GDM1 (cell line): ENCODE measurements around the gene CTIF.
"Not testable (repeated sequence)": the region's sequence is repeated elsewhere in the genome, so short reads cannot be mapped to it uniquely, and the experiment has no call there.

ENCODE experiments used
- DNase-seq: peaks from one replicate; lab custom pipeline; 2025; lab: John Stamatoyannopoulos, UW

Gene CTIF

GRCh38 chr18:48643262-48643661, 104.4 kb downstream of the CTIF start:
- no peak for DNase-seq

- DNase-seq = no peak
These were observed 105.2 kb downstream of the CTIF start for GRCh38 chr18:48644029-48644428.

GRCh38 chr18:48645427-48646002, 106.7 kb downstream of the CTIF start:
- DNase-seq = no peak

- DNase-seq = no peak
These were observed 108.1 kb downstream of the CTIF start for GRCh38 chr18:48646976-48647375.

GRCh38 chr18:48649231-48649630, 110.4 kb downstream of the CTIF start:
- no peak for DNase-seq

GRCh38 chr18:48654591-48654990, 115.8 kb downstream of the CTIF start:
- not testable (repeated sequence) for DNase-seq

GRCh38 chr18:48655508-48655907, 116.7 kb downstream of the CTIF start:
- no peak for DNase-seq

- DNase-seq = no peak
These were observed 117.3 kb downstream of the CTIF start for GRCh38 chr18:48656176-48656575.

- no peak for DNase-seq
These were observed 117.8 kb downstream of the CTIF start for GRCh38 chr18:48656582-48656981.

GRCh38 chr18:48657447-48658120, 118.8 kb downstream of the CTIF start:
- no peak for DNase-seq

- DNase-seq = no peak
These were observed 119.9 kb downstream of the CTIF start for GRCh38 chr18:48658721-48659120.

- no peak for DNase-seq
These were observed 120.6 kb downstream of the CTIF start for GRCh38 chr18:48659188-48660009.

- no peak for DNase-seq
These were observed 121.8 kb downstream of the CTIF start for GRCh38 chr18:48660346-48661228.

- DNase-seq = no peak
These were observed 122.6 kb downstream of the CTIF start for GRCh38 chr18:48661421-48661820.

GRCh38 chr18:48662011-48662661, 123.3 kb downstream of the CTIF start:
- DNase-seq = no peak

- no peak for DNase-seq
These were observed 124.5 kb downstream of the CTIF start for GRCh38 chr18:48663096-48663930.

GRCh38 chr18:48663931-48664847, 125.4 kb downstream of the CTIF start:
- DNase-seq = no peak

- DNase-seq = no peak
These were observed 126.8 kb downstream of the CTIF start for GRCh38 chr18:48665654-48666053.

GRCh38 chr18:48666613-48667012, 127.8 kb downstream of the CTIF start:
- DNase-seq = no peak
